Panc1 (cell line): ENCODE measurements around the gene ZBTB20.

Experiments used
- POLR2AphosphoS5 ChIP-seq: IDR thresholded peaks from 2 replicates; pipeline ENCODE4 v1.6.1; 2012; ENCODE audit warnings: mild to moderate bottlenecking, low read depth, low read length, moderate library complexity
- SIN3A ChIP-seq: IDR thresholded peaks from 2 replicates; pipeline ENCODE4 v1.6.1; 2012; ENCODE audit warnings: low read depth, mild to moderate bottlenecking, low read length, moderate library complexity, borderline replicate concordance; ENCODE audit not compliant: insufficient read depth
- TF ChIP-seq, protein P1 (sequence below): fragments of 450-650 bp; IDR thresholded peaks from 2 replicates; pipeline ENCODE4 v1.5.1; 2017; ENCODE audit warnings: mild to moderate bottlenecking
- TF ChIP-seq, protein P2 (sequence below), 2 experiments: IDR thresholded peaks; 2 replicates each; pipeline ENCODE4 v1.6.1; 2011 to 2012; ENCODE audit warnings: low read depth in 2 of 2, control low read depth in 1 of 2, low read length in 1 of 2, mild to moderate bottlenecking in 1 of 2, moderate library complexity in 1 of 2; ENCODE audit not compliant: insufficient read depth in 1 of 2

DNA sequence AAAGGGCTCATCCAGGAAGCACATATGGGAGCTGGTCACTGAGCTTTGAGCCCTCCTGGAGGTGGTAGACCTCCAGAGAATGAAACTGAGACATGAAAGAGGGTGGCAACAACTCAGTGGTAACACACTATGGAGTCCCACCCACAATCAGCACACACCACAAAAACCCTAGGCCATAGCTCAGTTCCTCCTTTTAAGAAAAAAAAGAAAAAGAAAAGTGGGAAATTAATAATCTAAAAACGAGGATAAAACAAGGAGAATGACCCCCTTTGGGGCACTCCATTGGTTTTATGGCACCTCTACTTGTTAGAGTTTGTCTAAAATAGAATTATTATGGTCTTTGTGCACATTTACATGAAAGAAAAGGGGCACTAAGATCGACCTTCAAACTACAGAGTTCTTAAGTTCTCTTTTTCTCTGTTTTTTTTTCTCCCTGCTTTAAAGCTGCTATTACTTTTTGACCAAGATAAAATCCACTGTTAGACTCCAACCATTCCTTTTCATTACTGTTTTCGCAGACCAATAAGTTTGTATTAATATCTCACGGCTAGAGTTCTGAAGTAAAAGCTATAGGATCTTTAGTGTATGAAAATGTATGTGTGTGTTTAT is 40.2 kb upstream of the ZBTB20 start:
- TF ChIP-seq, protein P1, sequence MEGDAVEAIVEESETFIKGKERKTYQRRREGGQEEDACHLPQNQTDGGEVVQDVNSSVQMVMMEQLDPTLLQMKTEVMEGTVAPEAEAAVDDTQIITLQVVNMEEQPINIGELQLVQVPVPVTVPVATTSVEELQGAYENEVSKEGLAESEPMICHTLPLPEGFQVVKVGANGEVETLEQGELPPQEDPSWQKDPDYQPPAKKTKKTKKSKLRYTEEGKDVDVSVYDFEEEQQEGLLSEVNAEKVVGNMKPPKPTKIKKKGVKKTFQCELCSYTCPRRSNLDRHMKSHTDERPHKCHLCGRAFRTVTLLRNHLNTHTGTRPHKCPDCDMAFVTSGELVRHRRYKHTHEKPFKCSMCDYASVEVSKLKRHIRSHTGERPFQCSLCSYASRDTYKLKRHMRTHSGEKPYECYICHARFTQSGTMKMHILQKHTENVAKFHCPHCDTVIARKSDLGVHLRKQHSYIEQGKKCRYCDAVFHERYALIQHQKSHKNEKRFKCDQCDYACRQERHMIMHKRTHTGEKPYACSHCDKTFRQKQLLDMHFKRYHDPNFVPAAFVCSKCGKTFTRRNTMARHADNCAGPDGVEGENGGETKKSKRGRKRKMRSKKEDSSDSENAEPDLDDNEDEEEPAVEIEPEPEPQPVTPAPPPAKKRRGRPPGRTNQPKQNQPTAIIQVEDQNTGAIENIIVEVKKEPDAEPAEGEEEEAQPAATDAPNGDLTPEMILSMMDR, result no peak
- TF ChIP-seq POLR2AphosphoS5 (no peak), SIN3A (no peak)
- TF ChIP-seq, protein P2, sequence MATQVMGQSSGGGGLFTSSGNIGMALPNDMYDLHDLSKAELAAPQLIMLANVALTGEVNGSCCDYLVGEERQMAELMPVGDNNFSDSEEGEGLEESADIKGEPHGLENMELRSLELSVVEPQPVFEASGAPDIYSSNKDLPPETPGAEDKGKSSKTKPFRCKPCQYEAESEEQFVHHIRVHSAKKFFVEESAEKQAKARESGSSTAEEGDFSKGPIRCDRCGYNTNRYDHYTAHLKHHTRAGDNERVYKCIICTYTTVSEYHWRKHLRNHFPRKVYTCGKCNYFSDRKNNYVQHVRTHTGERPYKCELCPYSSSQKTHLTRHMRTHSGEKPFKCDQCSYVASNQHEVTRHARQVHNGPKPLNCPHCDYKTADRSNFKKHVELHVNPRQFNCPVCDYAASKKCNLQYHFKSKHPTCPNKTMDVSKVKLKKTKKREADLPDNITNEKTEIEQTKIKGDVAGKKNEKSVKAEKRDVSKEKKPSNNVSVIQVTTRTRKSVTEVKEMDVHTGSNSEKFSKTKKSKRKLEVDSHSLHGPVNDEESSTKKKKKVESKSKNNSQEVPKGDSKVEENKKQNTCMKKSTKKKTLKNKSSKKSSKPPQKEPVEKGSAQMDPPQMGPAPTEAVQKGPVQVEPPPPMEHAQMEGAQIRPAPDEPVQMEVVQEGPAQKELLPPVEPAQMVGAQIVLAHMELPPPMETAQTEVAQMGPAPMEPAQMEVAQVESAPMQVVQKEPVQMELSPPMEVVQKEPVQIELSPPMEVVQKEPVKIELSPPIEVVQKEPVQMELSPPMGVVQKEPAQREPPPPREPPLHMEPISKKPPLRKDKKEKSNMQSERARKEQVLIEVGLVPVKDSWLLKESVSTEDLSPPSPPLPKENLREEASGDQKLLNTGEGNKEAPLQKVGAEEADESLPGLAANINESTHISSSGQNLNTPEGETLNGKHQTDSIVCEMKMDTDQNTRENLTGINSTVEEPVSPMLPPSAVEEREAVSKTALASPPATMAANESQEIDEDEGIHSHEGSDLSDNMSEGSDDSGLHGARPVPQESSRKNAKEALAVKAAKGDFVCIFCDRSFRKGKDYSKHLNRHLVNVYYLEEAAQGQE (IDR thresholded peaks at IDR 0.05; ENCODE audit: insufficient read depth in 1 of 2, low read depth in 2 of 2, low read length in 1 of 2), result no peak
